ENCODE measurements around the gene RNF224. TPM values are rescaled to one million over a fixed set of nuclear protein-coding genes. Genes with fewer than 3 reads are reported as not detected.

RNF224 gene
- total RNA-seq, 1 donor, result not detected

GRCh38 chr9:137232510-137232909 lies 5.2 kb downstream of the RNF224 start:
- no peak overlapping the region for H3K4me3 ChIP-seq (ENCODE audit: low read depth, low read length)
- no peak for TF ChIP-seq CTCF (IDR thresholded peaks at IDR 0.05; ENCODE audit: insufficient read depth, low read depth, low read length)
- DNase-seq (ENCODE audit: low read depth), result no peak

- no peak for TF ChIP-seq CTCF (IDR thresholded peaks at IDR 0.05; ENCODE audit: insufficient read depth, low read depth, low read length)
- no peak overlapping the region for H3K4me3 ChIP-seq (ENCODE audit: low read depth, low read length)
- DNase-seq (ENCODE audit: low read depth), result no peak
These were observed 6.1 kb downstream of the RNF224 start for GRCh38 chr9:137233143-137233980.

GRCh38 chr9:137234055-137234697 lies 6.9 kb downstream of the RNF224 start:
- TF ChIP-seq CTCF (IDR thresholded peaks at IDR 0.05; ENCODE audit: insufficient read depth, low read depth, low read length), result no peak

GRCh38 chr9:137234758-137235423 lies 7.6 kb downstream of the RNF224 start:
- no peak overlapping the region for H3K4me3 ChIP-seq (ENCODE audit: low read depth, low read length)
- TF ChIP-seq CTCF (IDR thresholded peaks at IDR 0.05; ENCODE audit: insufficient read depth, low read depth, low read length), result no peak
- DNase-seq (ENCODE audit: low read depth), result no peak

More at GRCh38 chr9:137234055-137234697, 6.9 kb downstream of the RNF224 start:
- no peak for DNase-seq (ENCODE audit: low read depth)
- H3K4me3 ChIP-seq (ENCODE audit: low read depth, low read length), result no peak overlapping the region

- H3K4me3 ChIP-seq (ENCODE audit: low read depth, low read length), result no peak overlapping the region
- no peak for TF ChIP-seq CTCF (IDR thresholded peaks at IDR 0.05; ENCODE audit: insufficient read depth, low read depth, low read length)
- no peak for DNase-seq (ENCODE audit: low read depth)
These were observed 8.3 kb downstream of the RNF224 start for GRCh38 chr9:137235424-137236237.

GRCh38 chr9:137236238-137236935 lies 9.1 kb downstream of the RNF224 start:
- no peak overlapping the region for H3K4me3 ChIP-seq (ENCODE audit: low read depth, low read length)
- peak; percentile 72 for DNase-seq (ENCODE audit: low read depth)
- peak; percentile 98 for TF ChIP-seq CTCF (IDR thresholded peaks at IDR 0.05; ENCODE audit: insufficient read depth, low read depth, low read length)

Data from fibroblast of villous mesenchyme (primary cell).